ENCODE results near the gene CHMP4B. TPM values are rescaled to one million over a fixed set of nuclear protein-coding genes. Genes with fewer than 3 reads are reported as not detected.

CHMP4B gene
- total RNA-seq, 1 donor from 2014 or later: 104 TPM

DNA sequence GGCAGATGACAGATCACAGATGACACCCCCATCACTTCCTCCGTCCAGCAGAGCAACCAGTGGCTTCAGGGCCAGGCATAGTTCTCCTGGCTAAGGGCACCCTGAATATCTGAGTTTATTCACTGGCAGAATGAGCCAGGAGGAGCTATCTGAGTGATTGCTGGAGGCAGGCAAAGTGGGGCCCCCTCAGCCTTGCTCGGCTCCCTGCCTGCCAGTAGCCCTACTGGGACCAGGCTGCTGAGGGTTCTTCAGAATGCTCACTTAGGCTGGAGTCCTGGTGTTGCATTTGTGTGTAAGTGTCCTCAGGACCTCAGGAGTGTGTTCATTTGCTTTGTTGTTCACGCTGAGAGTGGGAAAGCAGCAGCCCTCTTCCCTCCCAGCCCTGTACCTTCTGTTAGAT lies 31.2 kb downstream of the CHMP4B start:
- intact Hi-C loops (cut with micrococcal nuclease): no loop called here
- no peaks in the 10 kb centered on the region for H3K9me3 ChIP-seq (replicated peaks)
- peaks cover 98% of the 10 kb centered on the region for H3K4me1 ChIP-seq
- H3K4me3 ChIP-seq: no peak overlapping the region
- no peaks in the 10 kb centered on the region for H3K27me3 ChIP-seq (ENCODE audit: low read depth)
- no peak for DNase-seq
- H3K27ac ChIP-seq (replicated peaks): peak overlapping the region; percentile 18
- no peaks in the 10 kb centered on the region for H3K36me3 ChIP-seq
- TF ChIP-seq, protein P1, sequence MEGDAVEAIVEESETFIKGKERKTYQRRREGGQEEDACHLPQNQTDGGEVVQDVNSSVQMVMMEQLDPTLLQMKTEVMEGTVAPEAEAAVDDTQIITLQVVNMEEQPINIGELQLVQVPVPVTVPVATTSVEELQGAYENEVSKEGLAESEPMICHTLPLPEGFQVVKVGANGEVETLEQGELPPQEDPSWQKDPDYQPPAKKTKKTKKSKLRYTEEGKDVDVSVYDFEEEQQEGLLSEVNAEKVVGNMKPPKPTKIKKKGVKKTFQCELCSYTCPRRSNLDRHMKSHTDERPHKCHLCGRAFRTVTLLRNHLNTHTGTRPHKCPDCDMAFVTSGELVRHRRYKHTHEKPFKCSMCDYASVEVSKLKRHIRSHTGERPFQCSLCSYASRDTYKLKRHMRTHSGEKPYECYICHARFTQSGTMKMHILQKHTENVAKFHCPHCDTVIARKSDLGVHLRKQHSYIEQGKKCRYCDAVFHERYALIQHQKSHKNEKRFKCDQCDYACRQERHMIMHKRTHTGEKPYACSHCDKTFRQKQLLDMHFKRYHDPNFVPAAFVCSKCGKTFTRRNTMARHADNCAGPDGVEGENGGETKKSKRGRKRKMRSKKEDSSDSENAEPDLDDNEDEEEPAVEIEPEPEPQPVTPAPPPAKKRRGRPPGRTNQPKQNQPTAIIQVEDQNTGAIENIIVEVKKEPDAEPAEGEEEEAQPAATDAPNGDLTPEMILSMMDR (IDR thresholded peaks at IDR 0.05; ENCODE audit: borderline replicate concordance): no peak

DNA sequence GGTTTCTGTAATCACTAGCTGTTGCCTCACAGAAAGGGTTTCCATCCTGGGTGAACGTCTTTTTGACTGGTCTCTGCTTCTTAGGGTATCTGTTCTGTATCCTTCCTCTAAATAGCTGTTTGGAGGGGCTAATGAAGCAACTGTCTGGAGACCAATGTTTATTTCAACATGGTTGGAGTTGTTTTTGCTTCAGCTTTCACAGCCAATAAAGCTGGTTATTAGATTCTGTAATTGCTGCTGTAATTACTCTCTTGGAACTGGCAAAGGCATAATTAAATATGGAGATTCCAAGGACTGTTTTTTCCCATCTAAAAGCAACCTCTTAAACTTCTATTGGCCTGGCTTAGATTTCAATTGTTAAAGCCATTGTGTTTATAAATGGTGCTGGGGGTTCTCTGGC lies 31.9 kb downstream of the CHMP4B start:
- intact Hi-C loops (cut with micrococcal nuclease): no loop called here
- H3K4me3 ChIP-seq: no peak overlapping the region
- peak overlapping the region; percentile 18 for H3K27ac ChIP-seq (replicated peaks)
- peaks cover 98% of the 10 kb centered on the region for H3K4me1 ChIP-seq
- no peak for DNase-seq
- no peaks in the 10 kb centered on the region for H3K36me3 ChIP-seq
- TF ChIP-seq, protein P1 (IDR thresholded peaks at IDR 0.05; ENCODE audit: borderline replicate concordance): no peak
- H3K27me3 ChIP-seq (ENCODE audit: low read depth): no peaks in the 10 kb centered on the region
- no peaks in the 10 kb centered on the region for H3K9me3 ChIP-seq (replicated peaks)

DNA sequence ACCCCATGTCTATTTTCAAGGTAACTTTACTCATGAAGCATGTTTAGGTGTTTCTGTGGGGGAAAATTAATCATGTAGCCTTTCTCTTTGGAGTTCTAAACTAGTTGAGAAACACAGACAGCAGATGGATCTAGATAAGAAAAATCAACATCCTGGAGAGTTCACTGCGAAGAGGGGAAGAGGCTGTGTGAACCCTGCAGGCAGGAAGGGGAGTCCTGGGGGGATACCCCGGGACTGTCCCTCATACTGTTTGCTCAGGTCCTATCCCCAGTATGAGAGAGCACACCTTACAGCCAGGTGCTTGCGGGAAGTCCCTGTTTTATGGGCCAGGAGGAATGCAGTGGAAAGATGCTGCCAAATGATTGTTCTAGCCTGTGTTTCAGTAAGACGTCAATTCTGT lies 32.7 kb downstream of the CHMP4B start:
- H3K27ac ChIP-seq (replicated peaks): no peak overlapping the region
- no peaks in the 10 kb centered on the region for H3K36me3 ChIP-seq
- intact Hi-C loops (cut with micrococcal nuclease): no loop called here
- peaks cover 96% of the 10 kb centered on the region for H3K4me1 ChIP-seq
- H3K9me3 ChIP-seq (replicated peaks): no peaks in the 10 kb centered on the region
- no peak overlapping the region for H3K4me3 ChIP-seq
- TF ChIP-seq, protein P1 (IDR thresholded peaks at IDR 0.05; ENCODE audit: borderline replicate concordance): no peak
- DNase-seq: no peak
- H3K27me3 ChIP-seq (ENCODE audit: low read depth): no peaks in the 10 kb centered on the region

DNA sequence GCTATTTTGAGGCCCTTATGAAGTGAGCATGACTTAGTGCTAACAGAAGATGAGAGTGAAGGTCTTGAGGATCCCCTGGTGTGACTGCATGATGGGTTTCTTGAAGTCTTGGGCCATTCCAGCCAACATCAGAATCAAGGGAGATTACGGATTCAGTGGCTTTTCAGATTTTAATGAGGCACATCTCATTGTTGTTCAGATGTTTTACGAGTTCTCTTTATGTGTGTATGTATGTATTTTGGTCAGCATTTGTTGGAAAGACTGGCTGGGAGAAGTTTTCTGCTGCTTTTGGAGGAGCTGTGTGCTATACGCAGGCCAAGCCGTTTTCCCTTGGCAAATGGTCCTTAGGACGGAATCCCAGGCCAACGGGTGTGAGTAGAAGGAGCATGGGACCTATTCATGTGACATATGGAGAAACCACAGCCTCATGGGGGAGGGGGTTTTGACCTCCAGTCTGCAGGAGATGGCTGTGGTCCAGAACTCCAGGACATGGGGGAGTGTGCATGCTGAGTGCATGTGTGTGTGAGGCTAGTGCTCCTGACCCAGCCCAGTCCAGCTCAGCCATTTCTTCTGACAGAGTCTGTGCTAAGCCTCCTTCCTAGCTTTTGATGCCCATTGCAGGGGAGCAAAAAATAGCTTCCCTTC lies 35.3 kb downstream of the CHMP4B start:
- TF ChIP-seq, protein P1 (IDR thresholded peaks at IDR 0.05; ENCODE audit: borderline replicate concordance): no peak
- peak; percentile 29 for DNase-seq
- peaks cover 21% of the 10 kb centered on the region for H3K36me3 ChIP-seq
- no peaks in the 10 kb centered on the region for H3K9me3 ChIP-seq (replicated peaks)
- peak overlapping the region; percentile 4 for H3K27ac ChIP-seq (replicated peaks)
- intact Hi-C loops (cut with micrococcal nuclease): no loop called here
- H3K4me1 ChIP-seq: peaks cover 77% of the 10 kb centered on the region
- H3K27me3 ChIP-seq (ENCODE audit: low read depth): no peaks in the 10 kb centered on the region
- H3K4me3 ChIP-seq: no peak overlapping the region

DNA sequence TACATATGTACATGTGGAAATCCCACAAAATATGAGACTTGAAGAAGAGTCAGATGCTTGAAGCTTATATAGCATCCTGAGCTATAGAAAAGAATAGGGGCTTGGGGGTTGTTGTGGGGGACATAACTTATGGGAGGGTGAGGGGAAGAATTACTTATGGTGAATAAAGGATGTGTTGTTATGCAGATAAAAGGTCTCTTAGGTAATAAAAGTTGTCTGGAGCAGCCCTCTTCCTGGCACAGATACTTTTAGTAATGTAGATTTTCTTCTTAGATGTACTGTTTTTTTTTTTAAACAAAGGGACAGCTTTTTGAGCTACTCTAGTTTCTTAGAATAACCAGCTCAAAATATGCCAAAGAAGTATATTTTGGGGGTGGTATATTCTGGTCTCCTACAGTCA lies 35.9 kb downstream of the CHMP4B start:
- Histone ChIP-seq H3K4me3 (no peak overlapping the region), H3K27ac (replicated peaks) (peak overlapping the region; percentile 4), H3K27me3 (ENCODE audit: low read depth) (no peaks in the 10 kb centered on the region), H3K9me3 (replicated peaks) (no peaks in the 10 kb centered on the region), H3K36me3 (peaks cover 27% of the 10 kb centered on the region), H3K4me1 (peaks cover 72% of the 10 kb centered on the region)
- no peak for DNase-seq
- intact Hi-C loops (cut with micrococcal nuclease): no loop called here
- TF ChIP-seq, protein P1 (IDR thresholded peaks at IDR 0.05; ENCODE audit: borderline replicate concordance): no peak
